Activated T-helper 1 cell treated with anti-CD3 and anti-CD28 coated beads, Interleukin-2, amount 50 U/mL, for 16 hours (primary cell): ENCODE measurements around the gene THY1.
"Not testable (repeated sequence)": the region's sequence is repeated elsewhere in the genome, so short reads cannot be mapped to it uniquely, and the experiment has no call there.

Experiments
- DNase-seq, 2 donors: peaks; one replicate each; pipeline ENCODE4 v3.0.0-alpha.2; 2020; ENCODE audit warnings: low read depth in 1 of 2, low spot score in 1 of 2

THY1 gene

GRCh38 chr11:119445850-119446249 lies 22.9 kb upstream of the THY1 start:
- DNase-seq = no peak

- no peak for DNase-seq
These were observed 22.4 kb upstream of the THY1 start for GRCh38 chr11:119445379-119445778.

- no peak for DNase-seq
These were observed 18.9 kb upstream of the THY1 start for GRCh38 chr11:119441898-119442243.

GRCh38 chr11:119438599-119438998 lies 15.6 kb upstream of the THY1 start:
- DNase-seq = no peak

GRCh38 chr11:119437521-119437920 lies 14.5 kb upstream of the THY1 start:
- DNase-seq = not testable (repeated sequence)

- DNase-seq = no peak
These were observed 13.7 kb upstream of the THY1 start for GRCh38 chr11:119436711-119437110.

- DNase-seq = no peak
These were observed 13.1 kb upstream of the THY1 start for GRCh38 chr11:119436093-119436492.

GRCh38 chr11:119434591-119435330 lies 11.8 kb upstream of the THY1 start:
- DNase-seq = no peak

- no peak for DNase-seq
These were observed 10.4 kb upstream of the THY1 start for GRCh38 chr11:119433358-119433725.

GRCh38 chr11:119432484-119433357 lies 9.7 kb upstream of the THY1 start:
- DNase-seq = no peak

GRCh38 chr11:119431523-119431922 lies 8.6 kb upstream of the THY1 start:
- DNase-seq = no peak

- DNase-seq = no peak
These were observed 4.3 kb upstream of the THY1 start for GRCh38 chr11:119427279-119427678.

- no peak for DNase-seq
These were observed 3.2 kb upstream of the THY1 start for GRCh38 chr11:119426142-119426541.

- no peak for DNase-seq
These were observed 1.8 kb upstream of the THY1 start for GRCh38 chr11:119424775-119425174.

- no peak for DNase-seq
These were observed 1.3 kb upstream of the THY1 start for GRCh38 chr11:119424276-119424675.

- no peak for DNase-seq
These were observed 710 bp upstream of the THY1 start for GRCh38 chr11:119423509-119424254.

- no peak for DNase-seq
These were observed 797 bp downstream of the THY1 start for GRCh38 chr11:119421941-119422808.

GRCh38 chr11:119421351-119421750 lies 1.6 kb downstream of the THY1 start:
- DNase-seq = no peak

- no peak for DNase-seq
These were observed 2.3 kb downstream of the THY1 start for GRCh38 chr11:119420631-119421030.

- DNase-seq = no peak
These were observed 3.0 kb downstream of the THY1 start for GRCh38 chr11:119419834-119420492.
